ENCODE results near the gene SSTR3. TPM values are rescaled to one million over a fixed set of nuclear protein-coding genes. Genes with fewer than 3 reads are reported as not detected.

SSTR3 gene
- total RNA-seq, 1 donor: not detected

DNA sequence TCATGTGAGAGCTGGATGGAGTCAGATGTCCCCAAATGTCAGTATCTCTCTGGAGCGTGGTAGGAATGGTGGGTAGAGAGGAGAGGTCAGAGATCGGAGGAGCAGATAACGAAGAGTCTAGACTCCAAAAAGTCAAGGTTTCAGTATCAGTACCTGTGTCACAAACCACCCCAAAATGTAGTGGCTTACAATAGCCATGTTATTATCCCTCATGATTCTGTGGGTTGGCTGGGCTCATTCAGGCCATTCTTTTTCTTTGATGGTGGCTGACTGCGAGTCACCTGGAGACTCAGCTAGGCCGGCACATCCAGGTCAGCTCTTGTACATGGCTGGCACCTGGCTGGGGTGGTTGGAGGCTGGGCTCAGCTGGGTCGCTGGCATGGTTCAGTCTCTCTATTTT lies 7.3 kb upstream of the SSTR3 start:
- TF ChIP-seq, protein P1, sequence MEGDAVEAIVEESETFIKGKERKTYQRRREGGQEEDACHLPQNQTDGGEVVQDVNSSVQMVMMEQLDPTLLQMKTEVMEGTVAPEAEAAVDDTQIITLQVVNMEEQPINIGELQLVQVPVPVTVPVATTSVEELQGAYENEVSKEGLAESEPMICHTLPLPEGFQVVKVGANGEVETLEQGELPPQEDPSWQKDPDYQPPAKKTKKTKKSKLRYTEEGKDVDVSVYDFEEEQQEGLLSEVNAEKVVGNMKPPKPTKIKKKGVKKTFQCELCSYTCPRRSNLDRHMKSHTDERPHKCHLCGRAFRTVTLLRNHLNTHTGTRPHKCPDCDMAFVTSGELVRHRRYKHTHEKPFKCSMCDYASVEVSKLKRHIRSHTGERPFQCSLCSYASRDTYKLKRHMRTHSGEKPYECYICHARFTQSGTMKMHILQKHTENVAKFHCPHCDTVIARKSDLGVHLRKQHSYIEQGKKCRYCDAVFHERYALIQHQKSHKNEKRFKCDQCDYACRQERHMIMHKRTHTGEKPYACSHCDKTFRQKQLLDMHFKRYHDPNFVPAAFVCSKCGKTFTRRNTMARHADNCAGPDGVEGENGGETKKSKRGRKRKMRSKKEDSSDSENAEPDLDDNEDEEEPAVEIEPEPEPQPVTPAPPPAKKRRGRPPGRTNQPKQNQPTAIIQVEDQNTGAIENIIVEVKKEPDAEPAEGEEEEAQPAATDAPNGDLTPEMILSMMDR (IDR thresholded peaks at IDR 0.05; ENCODE audit: insufficient read depth, low read length): no peak
- DNase-seq (ENCODE audit: low read depth): no peak
- H3K4me3 ChIP-seq (ENCODE audit: low read depth, low read length): no peak overlapping the region

DNA sequence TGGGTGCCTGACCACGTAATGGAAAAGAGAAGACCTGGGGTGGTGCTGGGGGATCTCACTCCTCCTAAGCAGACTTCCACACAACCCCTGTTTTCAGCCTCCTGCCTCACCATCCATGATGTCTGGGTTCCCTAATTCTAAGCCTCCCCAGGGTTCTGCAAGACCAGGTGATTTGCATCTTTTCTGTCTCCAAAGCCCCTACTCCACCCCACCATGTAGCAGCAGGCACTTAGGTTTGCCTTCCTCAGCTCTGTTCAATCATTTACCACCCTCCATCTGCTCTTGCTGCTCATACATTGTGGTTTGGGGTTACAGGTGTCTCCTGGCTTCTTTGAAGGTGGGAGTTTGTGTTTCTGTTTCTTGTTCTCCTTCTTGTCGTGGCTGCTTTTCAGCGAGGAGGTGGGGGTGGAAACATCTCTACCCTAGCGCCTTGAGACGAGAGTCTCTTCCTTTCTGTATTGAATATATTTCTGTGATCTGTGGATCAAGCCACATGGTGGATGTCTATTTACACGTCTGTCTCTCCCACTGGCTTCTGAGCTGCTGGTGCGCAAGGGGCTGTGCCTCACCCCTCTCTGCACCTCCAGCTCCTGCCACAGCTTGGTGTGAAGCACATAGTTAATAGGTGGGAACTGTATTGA lies 6.6 kb upstream of the SSTR3 start:
- TF ChIP-seq, protein P1 (IDR thresholded peaks at IDR 0.05; ENCODE audit: insufficient read depth, low read length): no peak
- no peak overlapping the region for H3K4me3 ChIP-seq (ENCODE audit: low read depth, low read length)
- no peak for DNase-seq (ENCODE audit: low read depth)

DNA sequence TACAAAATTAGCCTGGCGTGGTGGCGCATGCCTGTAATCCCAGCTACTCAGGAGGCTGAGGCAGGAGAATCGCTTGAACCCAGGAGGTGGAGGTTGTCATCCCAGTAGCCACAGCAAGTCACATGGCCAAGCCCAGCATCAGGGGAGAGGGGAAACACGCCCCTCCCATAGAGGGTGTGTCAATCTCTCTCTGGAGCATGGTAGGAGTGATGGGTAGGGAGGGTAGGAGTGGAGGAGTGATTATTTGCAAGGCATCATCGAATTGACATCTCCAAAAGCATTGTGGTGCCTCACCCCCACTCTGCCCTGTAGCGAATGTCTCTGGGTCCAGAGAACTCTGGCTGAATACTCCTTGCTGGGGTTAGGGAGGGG lies 6.1 kb upstream of the SSTR3 start:
- no peak for DNase-seq (ENCODE audit: low read depth)
- H3K4me3 ChIP-seq (ENCODE audit: low read depth, low read length): no peak overlapping the region
- TF ChIP-seq, protein P1 (IDR thresholded peaks at IDR 0.05; ENCODE audit: insufficient read depth, low read length): no peak

DNA sequence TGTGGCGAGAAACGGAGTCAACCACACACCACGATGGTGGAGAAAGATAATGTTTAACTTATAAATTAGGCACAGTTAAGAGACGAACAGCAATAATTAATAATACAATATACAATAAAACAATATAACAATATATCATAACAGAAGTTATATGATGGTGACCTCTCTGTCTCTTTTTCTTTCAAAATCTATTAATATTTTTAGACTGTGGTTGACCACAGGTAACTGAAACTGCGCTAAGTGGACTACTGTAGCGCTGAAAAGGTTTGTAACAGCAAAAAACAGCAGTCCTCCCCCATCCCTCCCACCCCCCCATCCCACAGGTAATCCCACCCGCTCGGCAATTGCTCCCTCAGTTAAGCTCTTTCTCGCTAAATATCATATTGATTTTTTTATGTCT lies 3.6 kb upstream of the SSTR3 start:
- H3K4me3 ChIP-seq (ENCODE audit: low read depth, low read length): no peak overlapping the region
- TF ChIP-seq, protein P1 (IDR thresholded peaks at IDR 0.05; ENCODE audit: insufficient read depth, low read length): no peak
- no peak for DNase-seq (ENCODE audit: low read depth)

DNA sequence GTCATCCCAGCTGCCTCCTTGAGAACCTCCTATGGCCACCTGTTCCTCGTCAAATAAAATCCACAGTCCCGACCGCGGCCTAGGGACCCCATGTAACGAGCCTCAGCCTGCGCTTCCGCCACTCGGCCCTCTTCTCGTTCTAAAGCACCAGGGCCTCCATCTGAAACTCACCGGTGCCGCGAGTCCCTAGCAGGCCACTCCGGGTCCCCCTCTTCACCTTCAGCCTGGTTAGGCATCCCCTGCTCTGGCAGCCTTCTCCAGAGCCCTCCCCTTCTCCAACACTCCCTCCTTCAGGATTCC lies 2.4 kb upstream of the SSTR3 start:
- TF ChIP-seq, protein P1 (IDR thresholded peaks at IDR 0.05; ENCODE audit: insufficient read depth, low read length): no peak
- no peak for DNase-seq (ENCODE audit: low read depth)
- no peak overlapping the region for H3K4me3 ChIP-seq (ENCODE audit: low read depth, low read length)

DNA sequence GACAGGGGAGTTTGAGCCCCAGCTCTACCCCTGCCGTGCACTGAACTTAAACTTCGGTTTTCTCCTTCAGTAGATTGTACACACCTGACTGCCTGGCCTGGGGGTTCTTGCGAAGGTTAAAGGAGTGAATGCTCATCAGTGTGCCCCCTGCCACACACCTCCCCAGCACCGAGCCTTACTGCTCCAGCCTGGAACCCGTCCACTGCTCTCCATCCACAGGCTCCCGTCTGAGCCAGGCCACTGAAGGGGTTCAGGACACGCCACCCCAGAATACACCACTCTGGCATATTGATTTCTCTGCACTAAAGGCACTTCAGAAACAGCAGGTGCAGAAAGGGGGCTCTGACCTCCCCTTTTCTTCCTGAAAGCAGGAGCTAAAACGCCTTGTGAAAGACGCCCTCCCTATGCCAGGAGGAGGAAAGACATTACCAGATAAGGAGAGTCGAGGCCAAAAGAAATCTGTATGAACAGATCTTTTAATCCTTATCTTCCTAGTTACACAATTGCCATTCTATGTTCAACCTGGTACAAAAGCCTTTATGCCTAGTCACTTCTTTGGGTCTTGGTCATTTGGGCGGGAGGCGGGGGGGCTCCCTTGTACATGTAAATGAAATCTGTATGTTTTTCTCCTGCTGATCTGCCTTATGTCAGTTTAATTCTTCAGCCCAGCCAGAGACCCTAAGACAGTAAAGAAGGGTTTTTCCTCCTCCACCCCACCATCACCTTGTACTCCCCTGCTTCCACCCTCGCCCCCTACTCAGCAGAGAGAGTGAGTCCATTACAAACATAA lies 1.9 kb upstream of the SSTR3 start:
- TF ChIP-seq, protein P1 (IDR thresholded peaks at IDR 0.05; ENCODE audit: insufficient read depth, low read length): no peak
- no peak overlapping the region for H3K4me3 ChIP-seq (ENCODE audit: low read depth, low read length)
- DNase-seq (ENCODE audit: low read depth): no peak
